OCI-LY3 (cell line): ENCODE data around the gene RBM14.

Source experiments
- CTCF ChIP-seq: fragments of 200-600, 300-600 bp; sonication (generic); IDR thresholded peaks from 2 replicates; pipeline ENCODE4 v1.5.1; 2014; ENCODE audit warnings: antibody characterized with exemption, low read length, low read depth
- EZH2phosphoT487 ChIP-seq: fragments of 200-600 bp; shearing (Covaris generic); IDR thresholded peaks from 2 replicates; pipeline ENCODE4 v1.6.1; 2018; ENCODE audit warnings: antibody characterized with exemption, mixed run types, low read depth

- TF ChIP-seq CTCF (no peak), EZH2phosphoT487 (no peak)
Measured at GRCh38 chr11:66589996-66590675, 26.3 kb upstream of the RBM14 start.
